ENCODE measurements around the gene C16orf87. TPM values are rescaled to one million over a fixed set of nuclear protein-coding genes. Genes with fewer than 3 reads are reported as not detected.
A peak's percentile ranks its signal among the peaks of the same experiment; 100 is the strongest.

The C16orf87 gene
- total RNA-seq, 1 donor from 2014 or later = 5.3 TPM

DNA sequence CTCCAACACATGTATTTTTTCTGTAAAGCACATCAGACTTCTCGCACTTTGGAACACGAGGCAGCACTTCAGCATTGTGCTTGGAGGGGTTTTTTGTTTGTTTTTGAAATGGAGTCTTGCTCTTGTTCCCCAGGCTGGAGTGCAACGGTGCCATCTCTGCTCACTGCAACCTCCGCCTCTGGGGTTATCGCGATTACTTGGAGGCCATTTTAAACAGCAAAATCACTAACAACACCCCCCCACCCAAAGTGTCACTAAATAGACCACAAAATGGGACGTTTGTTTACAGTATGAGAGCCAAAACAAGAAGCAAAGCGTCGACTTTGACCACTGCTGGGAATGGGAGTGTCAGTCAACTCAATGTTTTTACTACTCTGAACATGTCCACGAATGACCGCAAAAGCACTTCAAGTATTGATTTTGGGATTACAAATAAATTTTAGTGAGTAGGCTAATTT lies 9.0 kb upstream of the C16orf87 start:
- no peaks in the 10 kb centered on the region for H3K36me3 ChIP-seq (ENCODE audit: control insufficient read depth, insufficient read depth, low read length)
- TF ChIP-seq, protein P1, sequence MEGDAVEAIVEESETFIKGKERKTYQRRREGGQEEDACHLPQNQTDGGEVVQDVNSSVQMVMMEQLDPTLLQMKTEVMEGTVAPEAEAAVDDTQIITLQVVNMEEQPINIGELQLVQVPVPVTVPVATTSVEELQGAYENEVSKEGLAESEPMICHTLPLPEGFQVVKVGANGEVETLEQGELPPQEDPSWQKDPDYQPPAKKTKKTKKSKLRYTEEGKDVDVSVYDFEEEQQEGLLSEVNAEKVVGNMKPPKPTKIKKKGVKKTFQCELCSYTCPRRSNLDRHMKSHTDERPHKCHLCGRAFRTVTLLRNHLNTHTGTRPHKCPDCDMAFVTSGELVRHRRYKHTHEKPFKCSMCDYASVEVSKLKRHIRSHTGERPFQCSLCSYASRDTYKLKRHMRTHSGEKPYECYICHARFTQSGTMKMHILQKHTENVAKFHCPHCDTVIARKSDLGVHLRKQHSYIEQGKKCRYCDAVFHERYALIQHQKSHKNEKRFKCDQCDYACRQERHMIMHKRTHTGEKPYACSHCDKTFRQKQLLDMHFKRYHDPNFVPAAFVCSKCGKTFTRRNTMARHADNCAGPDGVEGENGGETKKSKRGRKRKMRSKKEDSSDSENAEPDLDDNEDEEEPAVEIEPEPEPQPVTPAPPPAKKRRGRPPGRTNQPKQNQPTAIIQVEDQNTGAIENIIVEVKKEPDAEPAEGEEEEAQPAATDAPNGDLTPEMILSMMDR (IDR thresholded peaks at IDR 0.05; ENCODE audit: insufficient read depth, low read length, severe bottlenecking) = no peak
- H3K27me3 ChIP-seq (ENCODE audit: control insufficient read depth, insufficient read depth, low read length) = no peaks in the 10 kb centered on the region
- DNase-seq (ENCODE audit: low read depth) = no peak
- H3K4me3 ChIP-seq (ENCODE audit: low read depth, low read length) = no peak overlapping the region
- no peak for FAIRE-seq

DNA sequence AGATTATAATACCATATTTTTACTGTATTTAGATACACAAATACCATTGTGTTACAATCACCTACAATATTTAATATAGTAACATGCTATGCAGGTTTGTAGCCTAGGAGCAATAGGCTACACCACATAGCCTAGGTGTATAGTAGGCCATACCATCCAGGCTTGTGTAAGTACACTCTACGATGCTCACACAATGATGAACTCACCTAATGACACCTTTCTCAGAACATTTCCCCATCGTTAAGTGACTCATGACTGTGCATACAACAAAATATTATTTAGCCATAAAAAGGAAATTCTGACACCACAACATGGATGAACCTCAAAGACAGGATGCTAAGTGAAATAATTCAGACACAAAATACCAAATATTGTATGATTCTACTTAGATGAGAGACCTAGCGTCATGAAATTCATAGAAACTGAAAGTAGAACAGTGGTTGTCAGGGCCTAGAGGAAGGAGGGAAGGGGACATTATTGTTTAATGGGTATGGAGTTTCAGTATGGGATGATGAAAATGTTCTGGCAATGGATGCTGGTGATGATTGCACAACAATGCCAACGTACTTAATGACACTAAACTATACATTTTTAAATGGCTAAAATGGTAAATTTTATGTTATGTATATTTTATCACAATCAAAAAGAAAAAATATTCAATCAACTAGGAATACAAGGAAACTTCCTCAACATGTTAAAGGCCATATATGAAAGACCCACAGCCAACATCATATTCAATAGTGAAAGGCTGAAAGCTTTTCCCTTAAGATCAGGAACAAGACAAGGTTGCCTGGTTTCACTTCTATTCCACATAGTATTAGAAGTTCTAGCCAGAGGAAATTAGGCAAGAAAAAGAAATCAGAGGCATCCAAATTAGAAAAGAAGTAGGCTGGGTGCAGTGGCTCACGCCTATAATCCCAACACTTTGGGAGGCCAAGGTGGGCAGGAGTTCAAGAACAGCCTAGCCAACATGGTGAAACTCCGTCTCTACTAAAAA lies 5.9 kb upstream of the C16orf87 start:
- DNase-seq (ENCODE audit: low read depth) = peak; percentile 64
- no peak overlapping the region for H3K4me3 ChIP-seq (ENCODE audit: low read depth, low read length)
- FAIRE-seq = no peak
- TF ChIP-seq, protein P1 (IDR thresholded peaks at IDR 0.05; ENCODE audit: insufficient read depth, low read length, severe bottlenecking) = no peak
- H3K36me3 ChIP-seq (ENCODE audit: control insufficient read depth, insufficient read depth, low read length) = no peaks in the 10 kb centered on the region
- no peaks in the 10 kb centered on the region for H3K27me3 ChIP-seq (ENCODE audit: control insufficient read depth, insufficient read depth, low read length)

DNA sequence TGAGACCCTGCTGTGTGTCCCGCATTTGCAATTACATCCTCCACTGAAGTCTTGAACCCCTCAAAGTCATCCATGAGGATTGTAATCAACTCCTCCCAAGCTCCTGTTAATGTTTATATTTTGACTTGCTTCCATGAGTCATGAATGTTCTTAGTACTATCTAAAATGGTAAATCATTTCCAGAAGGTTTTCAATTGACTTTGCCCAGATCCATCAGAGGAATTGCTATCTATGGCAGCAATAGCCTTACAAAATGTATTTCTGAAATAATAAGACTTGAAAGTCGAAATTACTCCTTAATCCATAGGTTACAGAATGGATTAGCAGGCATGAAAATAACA lies 2.5 kb upstream of the C16orf87 start:
- Histone ChIP-seq H3K36me3 (ENCODE audit: control insufficient read depth, insufficient read depth, low read length) (no peaks in the 10 kb centered on the region), H3K27me3 (ENCODE audit: control insufficient read depth, insufficient read depth, low read length) (no peaks in the 10 kb centered on the region), H3K4me3 (ENCODE audit: low read depth, low read length) (no peak overlapping the region)
- FAIRE-seq (no peak), DNase-seq (ENCODE audit: low read depth) (no peak)
- TF ChIP-seq, protein P1 (IDR thresholded peaks at IDR 0.05; ENCODE audit: insufficient read depth, low read length, severe bottlenecking) = no peak

DNA sequence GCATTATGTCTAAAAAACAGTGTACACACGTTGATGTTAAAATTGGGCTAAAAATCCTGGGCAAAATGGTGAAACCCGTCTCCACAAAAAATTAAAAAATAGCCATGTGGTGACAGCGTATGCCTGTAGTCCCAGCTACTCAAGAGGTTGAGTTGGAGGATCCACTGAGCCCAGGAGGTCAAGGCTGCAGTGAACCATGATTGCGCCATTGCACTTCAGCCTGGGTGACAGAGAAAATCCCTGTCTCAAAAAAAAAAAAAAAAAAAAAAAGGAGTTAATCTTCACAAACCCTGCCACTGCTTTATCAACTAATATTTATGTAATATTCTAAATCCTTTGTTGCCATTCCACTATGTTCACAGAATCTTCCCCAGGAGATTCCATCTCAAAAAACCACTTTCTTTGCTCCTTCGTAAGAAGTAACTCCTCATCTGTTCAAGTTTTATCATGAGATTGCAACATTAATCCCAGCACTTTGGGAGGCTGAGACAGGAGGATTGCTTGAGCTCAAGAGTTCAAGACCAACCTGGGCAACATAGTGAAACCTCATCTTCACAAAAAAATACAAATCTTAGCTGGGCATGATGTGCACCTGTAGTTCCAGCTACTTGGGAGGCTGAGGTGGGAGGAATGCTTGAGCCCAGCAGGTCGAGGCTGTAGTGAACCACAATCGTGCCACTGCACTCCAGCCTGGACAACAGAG lies 1.9 kb upstream of the C16orf87 start:
- FAIRE-seq = no peak
- H3K27me3 ChIP-seq (ENCODE audit: control insufficient read depth, insufficient read depth, low read length) = no peaks in the 10 kb centered on the region
- TF ChIP-seq, protein P1 (IDR thresholded peaks at IDR 0.05; ENCODE audit: insufficient read depth, low read length, severe bottlenecking) = no peak
- no peak overlapping the region for H3K4me3 ChIP-seq (ENCODE audit: low read depth, low read length)
- no peak for DNase-seq (ENCODE audit: low read depth)
- no peaks in the 10 kb centered on the region for H3K36me3 ChIP-seq (ENCODE audit: control insufficient read depth, insufficient read depth, low read length)

DNA sequence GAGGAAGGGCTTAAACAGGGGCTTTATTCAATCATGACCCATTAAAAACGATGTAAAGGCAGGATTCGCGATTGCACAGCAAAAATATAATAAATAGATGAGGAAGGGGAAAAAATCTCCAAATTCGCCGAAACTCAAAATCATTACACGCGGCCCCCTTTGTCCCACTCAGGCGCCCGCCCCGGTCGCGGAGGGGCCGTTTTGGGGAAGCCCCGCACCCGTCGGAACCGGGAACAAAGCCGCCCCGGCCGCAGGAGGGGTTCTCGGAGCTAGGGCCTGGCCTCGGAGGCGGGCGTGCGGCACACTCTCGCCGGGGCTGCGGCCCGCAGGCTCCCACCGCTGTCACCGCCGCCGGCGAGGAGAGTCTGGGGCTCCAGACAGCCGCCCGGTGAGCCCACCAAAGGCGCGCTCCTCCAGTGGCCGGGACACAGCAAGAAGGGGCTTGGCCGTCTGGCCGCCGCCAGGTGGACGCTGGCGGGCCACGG lies 521 bp downstream of the C16orf87 start:
- Histone ChIP-seq H3K4me3 (ENCODE audit: low read depth, low read length) (peak overlapping the region; percentile 83), H3K36me3 (ENCODE audit: control insufficient read depth, insufficient read depth, low read length) (no peaks in the 10 kb centered on the region), H3K27me3 (ENCODE audit: control insufficient read depth, insufficient read depth, low read length) (no peaks in the 10 kb centered on the region)
- TF ChIP-seq, protein P1 (IDR thresholded peaks at IDR 0.05; ENCODE audit: insufficient read depth, low read length, severe bottlenecking) = no peak
- DNase-seq (ENCODE audit: low read depth) (no peak), FAIRE-seq (no peak)
